Measurements from ENCODE around the gene NXPH3.

DNA sequence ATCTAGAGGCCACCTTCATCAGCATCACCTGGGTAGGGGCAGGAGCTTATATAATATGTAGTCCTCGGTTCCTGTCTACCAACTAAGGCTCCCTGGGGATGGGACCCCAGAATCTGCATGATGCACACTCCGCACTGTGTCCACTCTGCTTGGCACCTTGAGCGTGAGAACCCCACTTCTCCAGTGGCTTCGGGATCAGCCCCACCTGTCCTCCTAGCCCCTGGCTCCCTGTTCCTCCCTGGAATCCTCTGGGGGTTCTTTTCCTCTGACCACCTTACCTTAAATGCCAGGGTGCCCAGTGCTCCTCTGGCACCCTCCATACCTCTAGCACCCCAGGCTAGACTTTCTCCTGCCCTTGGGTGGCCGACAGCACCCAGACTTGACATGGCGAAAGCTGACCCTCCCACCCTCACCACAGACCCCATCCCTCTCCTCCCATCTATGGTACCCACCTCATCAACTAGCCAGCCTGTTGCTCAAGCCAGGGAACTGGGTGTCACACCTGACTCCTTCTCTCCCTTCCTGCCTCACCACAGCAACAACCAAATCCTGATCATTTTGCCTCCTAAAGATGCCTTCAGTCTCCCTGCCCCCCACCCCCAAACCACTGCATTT is 2.8 kb upstream of the NXPH3 start:
- TF ChIP-seq BRCA1 (IDR thresholded peaks at IDR 0.05) (no peak), BRCA1 (CRISPR knock-in tag; IDR thresholded peaks at IDR 0.05) (no peak), NFE2 (IDR thresholded peaks at IDR 0.05; ENCODE audit: low read depth) (no peak), CTCF (IDR thresholded peaks at IDR 0.05 in 2 of 3, conservative IDR thresholded peaks at IDR 0.05 in 1 of 3; ENCODE audit: insufficient read depth in 2 of 3, low read depth in 1 of 3, low read length in 3 of 3) (no peak), MXI1 (IDR thresholded peaks at IDR 0.05; ENCODE audit: low read depth, low read length) (no peak), ZNF324 (CRISPR knock-in tag; IDR thresholded peaks at IDR 0.05) (no peak), ZNF644 (tag; IDR thresholded peaks at IDR 0.05; ENCODE audit: low read depth) (no peak), GABPB1 (CRISPR knock-in tag; IDR thresholded peaks at IDR 0.05) (no peak), NR3C1 (CRISPR knock-in tag; IDR thresholded peaks at IDR 0.05) (no peak)
- TF ChIP-seq, protein P1, sequence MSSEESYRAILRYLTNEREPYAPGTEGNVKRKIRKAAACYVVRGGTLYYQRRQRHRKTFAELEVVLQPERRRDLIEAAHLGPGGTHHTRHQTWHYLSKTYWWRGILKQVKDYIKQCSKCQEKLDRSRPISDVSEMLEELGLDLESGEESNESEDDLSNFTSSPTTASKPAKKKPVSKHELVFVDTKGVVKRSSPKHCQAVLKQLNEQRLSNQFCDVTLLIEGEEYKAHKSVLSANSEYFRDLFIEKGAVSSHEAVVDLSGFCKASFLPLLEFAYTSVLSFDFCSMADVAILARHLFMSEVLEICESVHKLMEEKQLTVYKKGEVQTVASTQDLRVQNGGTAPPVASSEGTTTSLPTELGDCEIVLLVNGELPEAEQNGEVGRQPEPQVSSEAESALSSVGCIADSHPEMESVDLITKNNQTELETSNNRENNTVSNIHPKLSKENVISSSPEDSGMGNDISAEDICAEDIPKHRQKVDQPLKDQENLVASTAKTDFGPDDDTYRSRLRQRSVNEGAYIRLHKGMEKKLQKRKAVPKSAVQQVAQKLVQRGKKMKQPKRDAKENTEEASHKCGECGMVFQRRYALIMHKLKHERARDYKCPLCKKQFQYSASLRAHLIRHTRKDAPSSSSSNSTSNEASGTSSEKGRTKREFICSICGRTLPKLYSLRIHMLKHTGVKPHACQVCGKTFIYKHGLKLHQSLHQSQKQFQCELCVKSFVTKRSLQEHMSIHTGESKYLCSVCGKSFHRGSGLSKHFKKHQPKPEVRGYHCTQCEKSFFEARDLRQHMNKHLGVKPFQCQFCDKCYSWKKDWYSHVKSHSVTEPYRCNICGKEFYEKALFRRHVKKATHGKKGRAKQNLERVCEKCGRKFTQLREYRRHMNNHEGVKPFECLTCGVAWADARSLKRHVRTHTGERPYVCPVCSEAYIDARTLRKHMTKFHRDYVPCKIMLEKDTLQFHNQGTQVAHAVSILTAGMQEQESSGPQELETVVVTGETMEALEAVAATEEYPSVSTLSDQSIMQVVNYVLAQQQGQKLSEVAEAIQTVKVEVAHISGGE (CRISPR knock-in tag; IDR thresholded peaks at IDR 0.05): no peak
- TF ChIP-seq, protein P2, sequence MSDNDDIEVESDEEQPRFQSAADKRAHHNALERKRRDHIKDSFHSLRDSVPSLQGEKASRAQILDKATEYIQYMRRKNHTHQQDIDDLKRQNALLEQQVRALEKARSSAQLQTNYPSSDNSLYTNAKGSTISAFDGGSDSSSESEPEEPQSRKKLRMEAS (CRISPR knock-in tag; IDR thresholded peaks at IDR 0.05): no peak

Data from K562 (cell line).